Measurements from ENCODE around the gene RGS3. TPM values are rescaled to one million over a fixed set of nuclear protein-coding genes. Genes with fewer than 3 reads are reported as not detected.

The RGS3 gene
- total RNA-seq, 1 experiment from 2014 or later, result 39.4 TPM

DNA sequence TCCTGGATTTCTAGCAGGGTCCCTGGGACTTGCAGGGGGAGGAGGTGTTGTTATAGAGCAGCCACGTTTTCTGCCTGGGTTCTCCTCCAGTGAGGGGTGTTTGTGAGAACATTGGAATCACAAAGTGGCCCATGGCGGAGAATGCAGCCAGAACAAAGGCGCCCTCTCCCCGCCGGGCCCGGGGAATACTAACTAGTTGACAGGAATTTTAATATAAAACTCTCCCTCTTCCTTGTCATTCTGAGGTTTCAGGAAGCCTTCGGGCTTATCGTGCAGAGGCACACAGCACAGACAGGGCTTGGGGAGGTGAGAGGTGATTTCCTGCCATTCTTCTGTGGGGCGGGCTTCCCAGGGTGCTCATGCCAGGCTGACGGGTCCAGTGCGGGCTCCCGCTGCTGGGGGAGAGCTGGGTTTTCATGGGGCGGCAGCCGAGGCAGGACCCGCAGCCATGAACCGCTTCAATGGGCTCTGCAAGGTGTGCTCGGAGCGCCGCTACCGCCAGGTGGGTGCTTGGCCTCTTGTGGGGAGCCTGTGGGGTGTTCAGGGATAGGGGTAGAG is 37.7 kb downstream of the RGS3 start:
- Histone ChIP-seq H3K9ac (ENCODE audit: low read length) (no peak overlapping the region), H3K9me3 (ENCODE audit: control insufficient read depth in 1 of 2, insufficient read depth in 1 of 2, low read depth in 1 of 2, low read length in 2 of 2) (no peaks in the 10 kb centered on the region), H3K27me3 (ENCODE audit: insufficient read depth, low read length) (no peaks in the 10 kb centered on the region), H3K9me2 (ENCODE audit: insufficient read depth) (no peaks in the 10 kb centered on the region), H3K27ac (ENCODE audit: low read depth, low read length) (no peak overlapping the region), H3K79me2 (ENCODE audit: insufficient read depth, low read length) (no peaks in the 10 kb centered on the region), H3K36me3 (ENCODE audit: control insufficient read depth in 1 of 2, insufficient read depth in 2 of 2, low read length in 2 of 2) (peaks cover 0 to 14% of the 10 kb centered on the region in 2 experiments; a peak in 3 of 4 replicates), H3K4me3 (replicated peaks in 1 of 2; ENCODE audit: low read depth in 1 of 2, low read length in 2 of 2) (no peak overlapping the region), H3K4me2 (ENCODE audit: low read length) (no peak overlapping the region), H3K4me1 (ENCODE audit: control insufficient read depth in 1 of 2, insufficient read depth in 2 of 2, low read length in 2 of 2) (peaks cover 0 to 5% of the 10 kb centered on the region in 2 experiments; a peak in 1 of 4 replicates), H2AFZ (ENCODE audit: low read depth, low read length, poor library complexity, severe bottlenecking) (no peak overlapping the region), H4K20me1 (ENCODE audit: insufficient read depth) (no peaks in the 10 kb centered on the region)
- ChIA-PET CTCF (no interaction called here), RAD21 (ENCODE audit: low non-redundant PET in 1 of 2, low total read pairs in 2 of 2, uncharacterized antibody in 2 of 2, unreplicated experiment in 2 of 2) (no interaction called here), POLR2A (no interaction called here)
- ATAC-seq (no peak), DNase-seq (ENCODE audit: low read depth, low spot score) (no peak)
- no TSS peak for BruUV-seq (replicated peaks)
- TF ChIP-seq RAD21 (IDR thresholded peaks at IDR 0.05; ENCODE audit: low read depth), result no peak
- no peak for TF ChIP-seq ATF3 (IDR thresholded peaks at IDR 0.05)
- intact Hi-C loops (cut with micrococcal nuclease), result no loop called here

GRCh38 chr9:113501852-113502251 is 38.3 kb downstream of the RGS3 start:
- H3K4me1 ChIP-seq (ENCODE audit: control insufficient read depth in 1 of 2, insufficient read depth in 2 of 2, low read length in 2 of 2), result peaks cover 0 to 5% of the 10 kb centered on the region in 2 experiments; a peak in 1 of 4 replicates
- no peak for DNase-seq (ENCODE audit: low read depth, low spot score)
- POLR2A ChIA-PET, result no interaction called here
- H3K4me2 ChIP-seq (ENCODE audit: low read length), result no peak overlapping the region
- ATAC-seq, result no peak
- CTCF ChIA-PET, result no interaction called here
- no peaks in the 10 kb centered on the region for H3K9me2 ChIP-seq (ENCODE audit: insufficient read depth)
- BruUV-seq (replicated peaks), result no TSS peak
- no peak overlapping the region for H2AFZ ChIP-seq (ENCODE audit: low read depth, low read length, poor library complexity, severe bottlenecking)
- intact Hi-C loops (cut with micrococcal nuclease), result no loop called here
- H3K4me3 ChIP-seq (replicated peaks in 1 of 2; ENCODE audit: low read depth in 1 of 2, low read length in 2 of 2), result no peak overlapping the region
- H3K27me3 ChIP-seq (ENCODE audit: insufficient read depth, low read length), result no peaks in the 10 kb centered on the region
- H3K9ac ChIP-seq (ENCODE audit: low read length), result no peak overlapping the region
- RAD21 ChIA-PET (ENCODE audit: low non-redundant PET in 1 of 2, low total read pairs in 2 of 2, uncharacterized antibody in 2 of 2, unreplicated experiment in 2 of 2), result no interaction called here
- H3K36me3 ChIP-seq (ENCODE audit: control insufficient read depth in 1 of 2, insufficient read depth in 2 of 2, low read length in 2 of 2), result peaks cover 0 to 14% of the 10 kb centered on the region in 2 experiments; a peak in 3 of 4 replicates
- no peak overlapping the region for H3K27ac ChIP-seq (ENCODE audit: low read depth, low read length)
- H3K79me2 ChIP-seq (ENCODE audit: insufficient read depth, low read length), result no peaks in the 10 kb centered on the region
- no peaks in the 10 kb centered on the region for H4K20me1 ChIP-seq (ENCODE audit: insufficient read depth)
- no peaks in the 10 kb centered on the region for H3K9me3 ChIP-seq (ENCODE audit: control insufficient read depth in 1 of 2, insufficient read depth in 1 of 2, low read depth in 1 of 2, low read length in 2 of 2)
- TF ChIP-seq YY1 (IDR thresholded peaks at IDR 0.05; ENCODE audit: extremely low read depth, insufficient replicate concordance, low read depth, low read length) (no peak), TCF7L2 (IDR thresholded peaks at IDR 0.05; ENCODE audit: borderline replicate concordance, extremely low read depth, insufficient read depth, insufficient read length) (no peak), CEBPB (IDR thresholded peaks at IDR 0.05; ENCODE audit: low read depth) (no peak), SIN3A (IDR thresholded peaks at IDR 0.05; ENCODE audit: low read depth) (no peak), POLR2AphosphoS5 (IDR thresholded peaks at IDR 0.05; ENCODE audit: low read depth, low read length) (no peak), SP1 (IDR thresholded peaks at IDR 0.05; ENCODE audit: low read depth) (no peak), EZH2 (IDR thresholded peaks at IDR 0.05) (no peak), MAX (IDR thresholded peaks at IDR 0.05) (no peak), ZNF274 (IDR thresholded peaks at IDR 0.05; ENCODE audit: low read depth, low read length) (no peak), RAD21 (IDR thresholded peaks at IDR 0.05; ENCODE audit: low read depth) (no peak), SRF (IDR thresholded peaks at IDR 0.05; ENCODE audit: low read depth) (no peak), POLR2A (IDR thresholded peaks at IDR 0.05; ENCODE audit: borderline replicate concordance, extremely low read depth, insufficient read depth, insufficient read length) (no peak), EGR1 (IDR thresholded peaks at IDR 0.05; ENCODE audit: low read depth) (no peak), JUND (IDR thresholded peaks at IDR 0.05) (no peak), EZH2phosphoT487 (IDR thresholded peaks at IDR 0.05; ENCODE audit: borderline replicate concordance) (no peak)
- TF ChIP-seq, protein P1, sequence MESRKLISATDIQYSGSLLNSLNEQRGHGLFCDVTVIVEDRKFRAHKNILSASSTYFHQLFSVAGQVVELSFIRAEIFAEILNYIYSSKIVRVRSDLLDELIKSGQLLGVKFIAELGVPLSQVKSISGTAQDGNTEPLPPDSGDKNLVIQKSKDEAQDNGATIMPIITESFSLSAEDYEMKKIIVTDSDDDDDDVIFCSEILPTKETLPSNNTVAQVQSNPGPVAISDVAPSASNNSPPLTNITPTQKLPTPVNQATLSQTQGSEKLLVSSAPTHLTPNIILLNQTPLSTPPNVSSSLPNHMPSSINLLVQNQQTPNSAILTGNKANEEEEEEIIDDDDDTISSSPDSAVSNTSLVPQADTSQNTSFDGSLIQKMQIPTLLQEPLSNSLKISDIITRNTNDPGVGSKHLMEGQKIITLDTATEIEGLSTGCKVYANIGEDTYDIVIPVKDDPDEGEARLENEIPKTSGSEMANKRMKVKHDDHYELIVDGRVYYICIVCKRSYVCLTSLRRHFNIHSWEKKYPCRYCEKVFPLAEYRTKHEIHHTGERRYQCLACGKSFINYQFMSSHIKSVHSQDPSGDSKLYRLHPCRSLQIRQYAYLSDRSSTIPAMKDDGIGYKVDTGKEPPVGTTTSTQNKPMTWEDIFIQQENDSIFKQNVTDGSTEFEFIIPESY (IDR thresholded peaks at IDR 0.05; ENCODE audit: extremely low read depth, insufficient replicate concordance, low read length), result no peak
- TF ChIP-seq, protein P2, sequence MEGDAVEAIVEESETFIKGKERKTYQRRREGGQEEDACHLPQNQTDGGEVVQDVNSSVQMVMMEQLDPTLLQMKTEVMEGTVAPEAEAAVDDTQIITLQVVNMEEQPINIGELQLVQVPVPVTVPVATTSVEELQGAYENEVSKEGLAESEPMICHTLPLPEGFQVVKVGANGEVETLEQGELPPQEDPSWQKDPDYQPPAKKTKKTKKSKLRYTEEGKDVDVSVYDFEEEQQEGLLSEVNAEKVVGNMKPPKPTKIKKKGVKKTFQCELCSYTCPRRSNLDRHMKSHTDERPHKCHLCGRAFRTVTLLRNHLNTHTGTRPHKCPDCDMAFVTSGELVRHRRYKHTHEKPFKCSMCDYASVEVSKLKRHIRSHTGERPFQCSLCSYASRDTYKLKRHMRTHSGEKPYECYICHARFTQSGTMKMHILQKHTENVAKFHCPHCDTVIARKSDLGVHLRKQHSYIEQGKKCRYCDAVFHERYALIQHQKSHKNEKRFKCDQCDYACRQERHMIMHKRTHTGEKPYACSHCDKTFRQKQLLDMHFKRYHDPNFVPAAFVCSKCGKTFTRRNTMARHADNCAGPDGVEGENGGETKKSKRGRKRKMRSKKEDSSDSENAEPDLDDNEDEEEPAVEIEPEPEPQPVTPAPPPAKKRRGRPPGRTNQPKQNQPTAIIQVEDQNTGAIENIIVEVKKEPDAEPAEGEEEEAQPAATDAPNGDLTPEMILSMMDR (IDR thresholded peaks at IDR 0.05 in 2 of 3, conservative IDR thresholded peaks at IDR 0.05 in 1 of 3; ENCODE audit: borderline replicate concordance in 1 of 3, insufficient read depth in 1 of 3, low read depth in 2 of 3, low read length in 2 of 3), result no peak
